Measurements from ENCODE around the gene TTLL1.

Gene TTLL1

GRCh38 chr22:42992886-42993479, 96.2 kb downstream of the TTLL1 start:
- no peak for TF ChIP-seq TAF1 (IDR thresholded peaks at IDR 0.05; ENCODE audit: borderline replicate concordance, insufficient read depth, low read length)
- no peak for TF ChIP-seq SIN3A (IDR thresholded peaks at IDR 0.05; ENCODE audit: borderline replicate concordance, insufficient read depth, low read length)
- no peak for TF ChIP-seq POLR2AphosphoS5 (IDR thresholded peaks at IDR 0.05; ENCODE audit: low read depth, low read length)
- no peak for TF ChIP-seq REST (IDR thresholded peaks at IDR 0.05; ENCODE audit: insufficient read depth in 1 of 2, low read depth in 2 of 2, low read length in 2 of 2)
- TF ChIP-seq FOXP2 (optimal IDR thresholded peaks at IDR 0.05; ENCODE audit: borderline replicate concordance, extremely low read depth, extremely low read length, insufficient read depth): no peak

GRCh38 chr22:42992092-42992491, 97.1 kb downstream of the TTLL1 start:
- TF ChIP-seq SIN3A (IDR thresholded peaks at IDR 0.05; ENCODE audit: borderline replicate concordance, insufficient read depth, low read length): no peak
- TF ChIP-seq POLR2AphosphoS5 (IDR thresholded peaks at IDR 0.05; ENCODE audit: low read depth, low read length): no peak
- no peak for TF ChIP-seq REST (IDR thresholded peaks at IDR 0.05; ENCODE audit: insufficient read depth in 1 of 2, low read depth in 2 of 2, low read length in 2 of 2)
- no peak for TF ChIP-seq FOXP2 (optimal IDR thresholded peaks at IDR 0.05; ENCODE audit: borderline replicate concordance, extremely low read depth, extremely low read length, insufficient read depth)
- TF ChIP-seq TAF1 (IDR thresholded peaks at IDR 0.05; ENCODE audit: borderline replicate concordance, insufficient read depth, low read length): no peak

GRCh38 chr22:42991010-42991651, 98.1 kb downstream of the TTLL1 start:
- TF ChIP-seq POLR2AphosphoS5 (IDR thresholded peaks at IDR 0.05; ENCODE audit: low read depth, low read length) (no peak), SIN3A (IDR thresholded peaks at IDR 0.05; ENCODE audit: borderline replicate concordance, insufficient read depth, low read length) (no peak), TAF1 (IDR thresholded peaks at IDR 0.05; ENCODE audit: borderline replicate concordance, insufficient read depth, low read length) (no peak), FOXP2 (optimal IDR thresholded peaks at IDR 0.05; ENCODE audit: borderline replicate concordance, extremely low read depth, extremely low read length, insufficient read depth) (no peak), REST (IDR thresholded peaks at IDR 0.05; ENCODE audit: insufficient read depth in 1 of 2, low read depth in 2 of 2, low read length in 2 of 2) (no peak)

DNA sequence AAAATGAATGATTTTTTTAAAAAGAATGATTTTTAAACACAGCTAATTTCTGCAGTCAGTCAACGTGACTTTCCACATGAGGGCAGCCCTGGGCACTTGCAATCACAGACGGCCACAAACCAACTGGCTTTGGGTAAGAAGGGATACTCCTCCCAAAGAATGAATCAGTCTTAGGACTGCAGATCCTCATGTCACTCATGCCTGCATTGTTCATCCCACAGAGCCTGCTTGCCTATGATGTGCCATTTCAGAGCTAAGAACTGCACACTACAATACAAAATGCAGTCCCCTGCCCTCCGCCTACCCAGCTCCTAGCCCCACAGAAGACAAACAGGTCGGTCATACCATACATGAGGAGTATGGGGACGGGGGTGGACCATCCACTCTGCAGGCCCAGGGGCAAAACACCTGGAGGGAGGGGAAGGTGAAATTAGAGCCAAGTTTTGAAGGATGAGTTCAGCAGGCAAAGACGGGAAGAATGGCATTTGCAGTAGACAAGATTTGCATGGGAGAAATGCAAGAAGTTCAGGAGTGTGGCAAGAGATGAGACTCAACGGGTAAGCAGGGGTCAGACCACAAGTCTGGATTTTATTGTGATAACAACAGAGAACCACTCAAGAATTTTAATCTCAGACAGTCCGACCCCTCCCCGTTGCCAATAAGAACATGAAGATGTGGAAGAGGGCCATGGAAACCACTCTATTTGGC, 98.9 kb downstream of the TTLL1 start:
- TF ChIP-seq POLR2AphosphoS5 (IDR thresholded peaks at IDR 0.05; ENCODE audit: low read depth, low read length): no peak
- no peak for TF ChIP-seq TAF1 (IDR thresholded peaks at IDR 0.05; ENCODE audit: borderline replicate concordance, insufficient read depth, low read length)
- no peak for TF ChIP-seq REST (IDR thresholded peaks at IDR 0.05; ENCODE audit: insufficient read depth in 1 of 2, low read depth in 2 of 2, low read length in 2 of 2)
- TF ChIP-seq SIN3A (IDR thresholded peaks at IDR 0.05; ENCODE audit: borderline replicate concordance, insufficient read depth, low read length): no peak
- TF ChIP-seq FOXP2 (optimal IDR thresholded peaks at IDR 0.05; ENCODE audit: borderline replicate concordance, extremely low read depth, extremely low read length, insufficient read depth): no peak

Measured in PFSK-1 (cell line).